Activated T-cell treated with anti-CD3 and anti-CD28 coated beads, Interleukin-2, amount 50 U/mL, for 4 hours (primary cell): ENCODE results near the gene SPINK4. TPM values are rescaled to one million over a fixed set of nuclear protein-coding genes. Genes with fewer than 3 reads are reported as not detected.

Experiments used
- ATAC-seq, 2 donors: fragments of 200-7000 bp; cut with Tn5 transposase; one replicate each; pipeline ENCODE4 v1.10.0; 2021
- DNase-seq: peaks from one replicate; pipeline ENCODE4 v3.0.0-alpha.2; 2020
- H3K27me3 Mint-ChIP-seq: one replicate; pipeline ENCODE4 v1.8.0; 2021; ENCODE audit warnings: low read depth, mixed read lengths
- H3K36me3 Mint-ChIP-seq: one replicate; pipeline ENCODE4 v1.8.0; 2022; ENCODE audit warnings: mixed read lengths; ENCODE audit not compliant: insufficient read depth
- H3K4me1 Mint-ChIP-seq: one replicate; pipeline ENCODE4 v1.8.0; 2021; ENCODE audit warnings: low read depth, mixed read lengths
- H3K4me3 Mint-ChIP-seq: one replicate; pipeline ENCODE4 v1.8.0; 2021; ENCODE audit warnings: mild to moderate bottlenecking, moderate library complexity, mixed read lengths
- H3K9me3 Mint-ChIP-seq: one replicate; pipeline ENCODE4 v1.8.0; 2021; ENCODE audit warnings: mixed read lengths
- total RNA-seq, 3 donors: library from RNA; stranded (reverse); gene quantifications; one replicate each; pipeline ENCODE4 v1.2.1, GENCODE V29; 2021

The SPINK4 gene
- total RNA-seq = not detected

DNA sequence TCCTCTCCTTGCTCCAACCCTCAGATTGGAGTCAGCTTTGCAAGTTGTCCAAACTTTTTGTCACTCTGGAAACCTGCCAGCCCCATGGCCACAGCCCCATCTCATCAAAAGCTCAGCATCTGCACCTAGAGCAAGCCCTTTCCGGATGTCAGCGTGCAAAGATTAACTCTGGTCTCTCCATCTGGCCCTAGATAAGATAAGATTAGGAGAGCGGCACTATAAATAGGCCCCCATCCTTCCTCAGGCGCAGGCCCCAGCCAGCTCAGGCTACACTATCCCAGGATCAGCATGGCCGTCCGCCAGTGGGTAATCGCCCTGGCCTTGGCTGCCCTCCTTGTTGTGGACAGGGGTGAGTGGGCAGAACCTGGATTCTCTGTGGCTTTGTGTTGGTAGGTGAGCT is at the start of gene SPINK4:
Gene SPINK4 (plus strand): TSS at position 247 of the 400 bp plus-strand sequence. CDS start 42 bp downstream, at position 289.
- Mint-ChIP-seq H3K9me3 (no peaks in the 10 kb centered on the region), H3K27me3 (peaks cover 5% of the 10 kb centered on the region), H3K36me3 (no peaks in the 10 kb centered on the region), H3K4me3 (no peak within 1 kb of the TSS), H3K4me1 (peaks cover 1% of the 10 kb centered on the region)
- DNase-seq = no peak
- peak in 1 of 2 donors; percentile 18 for ATAC-seq

GRCh38 chr9:33192493-33193255 is 47.3 kb upstream of the SPINK4 start:
- Mint-ChIP-seq H3K36me3 (no peaks in the 10 kb centered on the region), H3K27me3 (no peaks in the 10 kb centered on the region), H3K4me3 (no peak overlapping the region), H3K9me3 (no peaks in the 10 kb centered on the region), H3K4me1 (no peaks in the 10 kb centered on the region)
- DNase-seq = no peak
- no peak for ATAC-seq

DNA sequence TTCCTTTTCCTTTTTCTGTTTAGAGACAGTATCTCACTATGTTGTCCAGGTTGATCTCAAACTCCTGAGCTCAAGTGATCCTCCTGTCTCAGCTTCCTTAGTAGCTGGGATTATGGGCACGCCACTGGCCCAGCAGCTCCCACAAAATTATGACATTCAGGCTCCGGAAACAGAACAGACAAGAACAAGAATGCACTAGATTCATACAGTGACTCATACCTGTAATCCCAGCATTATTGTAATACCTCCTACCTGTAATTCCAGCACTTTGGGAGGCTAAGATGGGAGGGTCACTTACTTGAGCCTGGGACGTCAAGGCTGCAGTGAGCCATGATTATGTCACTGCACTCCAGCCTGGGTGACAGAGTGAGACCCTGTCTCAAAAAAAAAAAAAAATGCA is 46.1 kb upstream of the SPINK4 start:
- Mint-ChIP-seq H3K9me3 (no peaks in the 10 kb centered on the region), H3K4me1 (no peaks in the 10 kb centered on the region), H3K36me3 (no peaks in the 10 kb centered on the region), H3K27me3 (peaks cover 3% of the 10 kb centered on the region), H3K4me3 (no peak overlapping the region)
- DNase-seq = no peak
- ATAC-seq = no peak

DNA sequence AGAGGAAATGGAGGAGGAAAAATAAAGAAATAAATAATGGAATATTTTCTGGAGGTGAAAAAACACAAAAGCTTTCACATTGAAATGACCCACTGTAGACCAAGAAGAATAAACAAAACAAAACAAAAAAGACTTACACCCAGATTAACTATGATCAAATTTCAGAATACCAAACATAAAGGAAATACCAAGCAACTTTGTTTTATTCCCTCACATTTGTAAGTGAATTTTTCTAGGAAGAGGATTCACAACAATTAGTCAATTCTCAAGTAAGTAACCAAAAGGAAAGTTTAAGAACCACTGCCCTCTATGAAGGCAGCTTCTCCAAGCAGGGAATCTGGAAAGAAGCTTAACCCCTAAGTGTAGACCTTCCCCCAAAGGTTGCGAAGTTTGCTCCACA is 43.2 kb upstream of the SPINK4 start:
- H3K4me1 Mint-ChIP-seq = no peaks in the 10 kb centered on the region
- H3K27me3 Mint-ChIP-seq = peaks cover 3% of the 10 kb centered on the region
- ATAC-seq (no peak), DNase-seq (no peak)
- H3K9me3 Mint-ChIP-seq = no peaks in the 10 kb centered on the region
- H3K36me3 Mint-ChIP-seq = no peaks in the 10 kb centered on the region
- H3K4me3 Mint-ChIP-seq = no peak overlapping the region

DNA sequence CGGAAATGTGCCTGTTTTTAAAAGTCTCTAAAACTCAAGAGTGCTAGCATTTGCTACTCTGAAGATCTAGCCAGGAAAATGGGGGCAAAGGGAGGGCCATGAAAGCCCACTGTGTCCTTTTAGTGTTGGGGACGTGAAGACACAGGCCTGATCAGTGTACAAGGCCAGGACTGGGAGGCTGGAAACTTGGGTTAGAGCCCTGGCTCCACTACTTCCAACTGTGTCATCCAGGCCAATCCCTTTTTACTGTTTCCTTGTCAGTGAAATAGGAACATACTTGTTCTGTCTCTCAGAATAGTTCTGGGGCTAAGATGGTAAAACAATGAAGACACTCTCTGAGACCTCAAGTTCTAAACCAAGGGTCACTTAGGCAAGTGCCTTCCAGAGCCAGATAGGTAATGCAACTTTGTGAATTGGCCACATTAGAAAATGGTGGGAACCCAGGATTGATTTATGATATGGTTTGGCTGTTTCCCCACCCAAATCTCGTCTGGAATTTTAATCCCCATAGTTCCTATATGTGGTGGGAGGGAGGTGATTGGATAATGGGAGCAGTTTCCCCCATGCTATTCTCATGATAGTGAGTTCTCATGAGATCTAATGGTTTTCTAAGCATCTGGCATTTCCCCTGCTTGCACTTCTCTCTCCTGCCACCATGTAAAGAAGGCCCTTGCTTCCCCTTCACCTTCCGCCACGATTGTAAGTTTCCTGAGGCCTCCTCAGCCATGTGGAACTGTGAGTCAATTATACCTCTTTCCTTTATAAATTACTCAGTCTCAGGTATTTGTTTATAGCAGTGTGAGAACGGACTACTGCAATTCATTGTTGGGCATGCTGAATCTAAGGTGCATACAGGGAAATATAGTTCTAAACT is 42.5 kb upstream of the SPINK4 start:
- H3K27me3 Mint-ChIP-seq = peaks cover 5% of the 10 kb centered on the region
- no peak for DNase-seq
- no peaks in the 10 kb centered on the region for H3K36me3 Mint-ChIP-seq
- no peaks in the 10 kb centered on the region for H3K9me3 Mint-ChIP-seq
- peaks cover 4% of the 10 kb centered on the region for H3K4me1 Mint-ChIP-seq
- ATAC-seq = no peak
- no peak overlapping the region for H3K4me3 Mint-ChIP-seq

DNA sequence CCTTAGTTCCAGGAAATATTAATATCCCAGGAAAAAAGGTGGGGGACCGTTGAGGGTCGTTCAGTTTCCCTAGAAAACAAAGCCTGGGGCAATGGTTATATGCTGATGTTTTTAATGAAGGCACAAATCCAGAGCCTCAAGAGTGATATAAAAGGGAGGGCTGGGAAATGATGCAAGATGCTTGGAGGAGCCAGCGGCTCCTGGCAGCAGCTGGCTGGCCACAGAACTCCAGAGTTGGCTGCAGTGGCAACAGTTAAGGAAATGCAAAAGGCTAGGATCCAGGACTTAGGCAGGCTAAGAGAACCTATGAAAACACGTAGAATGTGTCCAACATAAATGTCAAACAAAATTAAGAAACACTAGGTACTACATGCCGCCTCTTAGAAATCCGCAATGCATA is 41.8 kb upstream of the SPINK4 start:
- Mint-ChIP-seq H3K27me3 (peaks cover 5% of the 10 kb centered on the region), H3K36me3 (no peaks in the 10 kb centered on the region), H3K9me3 (no peaks in the 10 kb centered on the region), H3K4me1 (peaks cover 8% of the 10 kb centered on the region), H3K4me3 (no peak overlapping the region)
- DNase-seq (no peak), ATAC-seq (no peak)

DNA sequence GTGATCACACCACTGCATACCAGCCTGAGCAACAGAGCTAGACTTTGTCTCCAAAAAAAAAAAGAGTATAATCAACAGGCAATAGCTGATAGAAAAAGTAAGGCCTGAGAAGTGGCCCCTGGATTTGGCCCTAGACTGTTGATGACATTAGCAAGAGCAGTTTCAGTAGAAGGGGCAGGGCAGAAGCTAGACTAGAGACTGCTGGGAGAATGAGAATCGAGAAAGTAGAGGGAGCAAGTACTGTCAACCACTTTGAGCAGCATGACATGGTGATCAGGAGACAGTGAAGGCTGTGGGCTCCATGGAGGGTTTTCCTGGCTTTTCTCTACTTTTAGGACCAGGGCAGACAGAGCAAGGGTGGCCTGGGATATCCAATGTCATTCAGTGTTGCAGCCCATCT is 37.9 kb upstream of the SPINK4 start:
- H3K4me3 Mint-ChIP-seq = no peak overlapping the region
- no peaks in the 10 kb centered on the region for H3K36me3 Mint-ChIP-seq
- H3K9me3 Mint-ChIP-seq = no peaks in the 10 kb centered on the region
- ATAC-seq (no peak), DNase-seq (no peak)
- peaks cover 5% of the 10 kb centered on the region for H3K27me3 Mint-ChIP-seq
- peaks cover 8% of the 10 kb centered on the region for H3K4me1 Mint-ChIP-seq

GRCh38 chr9:33202552-33203201 is 37.3 kb upstream of the SPINK4 start:
- no peaks in the 10 kb centered on the region for H3K9me3 Mint-ChIP-seq
- peaks cover 5% of the 10 kb centered on the region for H3K27me3 Mint-ChIP-seq
- no peak overlapping the region for H3K4me3 Mint-ChIP-seq
- peaks cover 8% of the 10 kb centered on the region for H3K4me1 Mint-ChIP-seq
- ATAC-seq (peak; percentile 58 to 67), DNase-seq (no peak)
- no peaks in the 10 kb centered on the region for H3K36me3 Mint-ChIP-seq

GRCh38 chr9:33209394-33209793 is 30.6 kb upstream of the SPINK4 start:
- H3K4me3 Mint-ChIP-seq = no peak overlapping the region
- DNase-seq (no peak), ATAC-seq (no peak)
- no peaks in the 10 kb centered on the region for H3K4me1 Mint-ChIP-seq
- H3K36me3 Mint-ChIP-seq = no peaks in the 10 kb centered on the region
- no peaks in the 10 kb centered on the region for H3K9me3 Mint-ChIP-seq
- H3K27me3 Mint-ChIP-seq = no peaks in the 10 kb centered on the region

- no peaks in the 10 kb centered on the region for H3K9me3 Mint-ChIP-seq
- no peak overlapping the region for H3K4me3 Mint-ChIP-seq
- no peaks in the 10 kb centered on the region for H3K4me1 Mint-ChIP-seq
- DNase-seq (no peak), ATAC-seq (no peak)
- H3K27me3 Mint-ChIP-seq = no peaks in the 10 kb centered on the region
- H3K36me3 Mint-ChIP-seq = no peaks in the 10 kb centered on the region
Measured at GRCh38 chr9:33210006-33210715, 29.8 kb upstream of the SPINK4 start.

DNA sequence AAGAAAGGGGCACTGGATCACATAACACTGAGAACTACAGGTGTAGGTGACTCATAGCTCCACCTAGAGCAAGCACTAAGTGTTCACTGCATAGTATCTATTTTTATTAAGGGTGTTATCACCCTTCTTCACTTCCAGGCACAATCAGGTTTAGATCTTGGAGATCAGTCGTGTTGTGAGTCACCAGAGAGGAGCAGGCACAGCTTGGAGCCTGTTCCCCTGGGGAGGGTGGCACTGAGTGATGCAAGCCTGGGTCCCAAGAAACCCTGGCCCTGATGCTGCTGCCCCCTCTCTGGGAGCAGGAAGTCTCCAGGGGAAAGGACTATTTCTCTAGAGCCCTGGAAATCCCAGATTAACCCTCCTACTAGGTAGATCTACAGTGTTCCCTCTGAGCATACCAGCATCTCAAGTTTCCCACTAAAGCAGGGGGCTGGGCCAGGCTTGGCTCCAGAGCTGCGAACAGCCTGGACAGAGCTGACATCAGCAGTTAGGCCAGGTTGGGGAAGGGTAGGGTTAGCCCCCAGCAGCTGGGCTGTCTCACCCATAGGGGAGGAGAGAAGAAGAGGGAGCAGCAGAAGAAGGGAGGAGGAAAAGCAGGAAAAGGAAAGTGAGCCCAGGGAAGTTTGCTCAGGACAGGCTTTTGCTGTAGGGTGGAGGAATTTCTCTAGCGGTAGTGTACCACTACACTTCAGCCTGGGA is 28.1 kb upstream of the SPINK4 start:
- no peak for DNase-seq
- Mint-ChIP-seq H3K36me3 (no peaks in the 10 kb centered on the region), H3K4me3 (no peak overlapping the region), H3K9me3 (no peaks in the 10 kb centered on the region), H3K27me3 (no peaks in the 10 kb centered on the region), H3K4me1 (no peaks in the 10 kb centered on the region)
- ATAC-seq = no peak

- Mint-ChIP-seq H3K9me3 (no peaks in the 10 kb centered on the region), H3K4me3 (no peak overlapping the region), H3K4me1 (peaks cover 14% of the 10 kb centered on the region), H3K27me3 (peaks cover 2% of the 10 kb centered on the region), H3K36me3 (no peaks in the 10 kb centered on the region)
- DNase-seq = no peak
- ATAC-seq = peak in 1 of 2 donors; percentile 21
Measured at GRCh38 chr9:33220681-33221567, 19.0 kb upstream of the SPINK4 start.

DNA sequence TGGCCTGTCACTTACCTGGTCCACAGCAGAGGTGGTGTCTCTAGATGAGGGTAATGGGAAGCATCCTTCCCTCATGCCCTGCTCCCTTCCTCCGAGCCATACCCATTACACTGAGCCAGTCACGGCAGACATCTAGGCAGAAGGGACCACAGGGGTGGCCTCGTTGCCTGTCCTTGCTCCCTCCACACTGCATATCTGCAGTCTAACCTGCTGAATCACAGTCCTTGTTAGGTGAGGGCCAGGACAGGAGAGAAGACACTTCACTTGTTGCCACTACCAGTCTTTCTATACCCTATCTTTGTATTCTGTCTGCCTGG is 18.4 kb upstream of the SPINK4 start:
- no peak for ATAC-seq
- H3K9me3 Mint-ChIP-seq = no peaks in the 10 kb centered on the region
- H3K4me3 Mint-ChIP-seq = no peak overlapping the region

More for the DNA sequence above, 18.4 kb upstream of the SPINK4 start:
- Mint-ChIP-seq H3K27me3 (peaks cover 2% of the 10 kb centered on the region), H3K4me1 (peaks cover 14% of the 10 kb centered on the region), H3K36me3 (no peaks in the 10 kb centered on the region)
- DNase-seq = no peak
